ENCODE measurements around the gene ZCCHC7.
"Not testable (repeated sequence)": the region's sequence is repeated elsewhere in the genome, so short reads cannot be mapped to it uniquely, and the experiment has no call there.

Gene ZCCHC7

DNA sequence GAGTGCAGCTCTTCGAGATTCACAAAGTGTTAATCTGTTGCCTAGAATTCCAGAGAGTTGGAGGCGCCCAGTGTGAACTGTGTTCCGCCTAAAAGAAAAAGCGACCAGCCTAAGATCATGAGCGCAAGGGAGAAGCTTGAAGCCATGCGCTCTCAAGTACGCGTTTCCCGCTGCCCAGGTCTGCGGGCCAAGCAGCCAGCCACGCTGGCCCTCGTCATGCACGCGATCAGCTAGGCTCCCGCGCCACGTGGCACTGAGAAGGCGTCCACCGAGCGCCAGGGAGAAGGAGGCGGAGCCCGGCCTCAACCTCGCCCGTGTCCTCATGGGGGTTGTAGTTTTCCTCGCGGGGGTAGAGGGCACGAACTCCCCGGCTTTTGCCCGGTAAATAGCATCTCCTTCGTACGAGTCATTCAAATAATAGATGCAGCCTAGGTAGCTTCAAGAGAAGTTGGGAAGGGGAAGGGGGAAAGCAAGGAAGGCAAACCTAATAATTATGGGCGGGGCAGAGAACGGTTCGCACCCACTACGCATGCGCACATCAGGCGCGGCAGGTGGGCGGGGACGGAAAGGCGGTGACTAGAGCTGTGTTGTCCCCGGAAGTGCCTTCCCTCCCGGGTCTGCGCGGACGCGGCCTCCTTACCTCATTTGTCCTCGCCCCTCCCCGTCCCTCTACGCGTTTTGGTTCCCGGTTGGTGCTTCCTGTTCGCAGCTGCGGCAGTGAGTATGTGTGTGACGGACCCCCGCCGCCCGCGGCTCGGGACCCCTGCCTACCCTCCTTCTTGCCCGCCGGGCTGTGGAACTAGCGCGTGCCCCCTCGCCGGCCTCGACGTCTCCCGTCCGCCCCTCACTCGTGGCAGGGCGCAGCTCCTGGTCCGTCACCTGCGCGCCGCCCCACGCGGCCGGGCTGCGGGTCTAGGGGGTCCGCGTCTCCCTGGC, at the start of gene ZCCHC7:
TSS of gene ZCCHC7 (plus strand) at position 668 of the 936 bp plus-strand sequence.
- peak; percentile 92 to 95 (median 94) for DNase-seq (ENCODE audit: low read depth in 4 of 4, low spot score in 1 of 4)

DNA sequence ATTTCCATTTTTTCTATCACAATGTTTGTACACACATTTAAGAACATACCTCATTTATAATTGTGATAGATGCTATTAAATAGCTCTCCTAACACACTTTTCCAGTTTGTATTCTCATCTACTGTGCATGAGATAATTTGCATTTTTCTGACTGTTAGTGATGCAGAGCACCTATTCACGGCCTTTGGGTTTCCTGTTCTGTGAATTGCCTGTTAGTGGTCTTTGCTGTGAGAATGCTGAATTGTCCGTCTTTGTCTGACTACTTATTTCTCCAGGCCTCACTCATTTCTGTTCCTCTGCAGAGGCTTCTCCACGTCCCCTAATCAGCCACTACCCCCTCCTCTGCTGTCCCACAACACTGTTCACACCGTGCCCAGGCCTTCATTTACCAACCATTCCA, 45.6 kb upstream of the ZCCHC7 start:
- not testable (repeated sequence) for DNase-seq (ENCODE audit: low read depth in 4 of 4, low spot score in 1 of 4)

DNA sequence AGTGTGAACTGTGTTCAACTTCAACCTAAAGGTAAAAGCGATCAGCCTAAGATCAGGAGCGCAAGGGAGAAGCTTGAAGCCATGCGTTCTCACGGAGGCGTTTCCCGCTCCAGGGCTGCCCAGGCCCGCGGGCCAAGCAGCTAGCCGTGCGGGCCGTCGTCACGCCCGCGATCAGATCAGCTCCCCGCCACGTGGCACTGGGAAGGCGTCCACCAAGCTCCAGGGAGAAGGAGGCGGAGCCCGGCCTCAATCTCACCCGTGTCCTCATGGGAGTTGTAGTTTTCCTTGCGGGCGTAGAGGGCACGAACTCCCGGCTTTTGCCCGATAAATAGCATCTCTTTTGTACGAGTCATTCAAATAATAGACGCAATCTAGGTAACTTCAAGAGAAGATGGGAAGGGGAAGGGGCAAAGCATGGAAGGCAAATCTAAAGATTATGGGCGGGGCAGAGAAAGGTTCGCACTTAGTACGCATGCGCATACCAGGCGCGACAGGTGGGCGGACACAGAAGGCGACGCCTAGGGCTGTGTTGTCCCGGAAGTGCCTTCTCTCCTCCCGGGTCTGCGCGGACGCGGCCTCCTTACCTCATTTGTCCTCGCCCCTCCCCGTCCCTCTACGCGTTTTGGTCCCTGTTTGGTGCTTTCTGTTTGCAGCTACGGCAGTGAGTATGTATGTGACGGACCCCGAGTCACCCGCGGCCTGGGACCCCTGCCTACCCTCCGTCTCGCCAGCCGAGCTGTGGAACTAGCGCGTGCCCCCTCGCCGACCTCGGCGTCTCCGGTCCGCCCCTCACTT, 40.8 kb upstream of the ZCCHC7 start:
- peak; percentile 70 to 86 (median 78) for DNase-seq (ENCODE audit: low read depth in 4 of 4, low spot score in 1 of 4)

DNA sequence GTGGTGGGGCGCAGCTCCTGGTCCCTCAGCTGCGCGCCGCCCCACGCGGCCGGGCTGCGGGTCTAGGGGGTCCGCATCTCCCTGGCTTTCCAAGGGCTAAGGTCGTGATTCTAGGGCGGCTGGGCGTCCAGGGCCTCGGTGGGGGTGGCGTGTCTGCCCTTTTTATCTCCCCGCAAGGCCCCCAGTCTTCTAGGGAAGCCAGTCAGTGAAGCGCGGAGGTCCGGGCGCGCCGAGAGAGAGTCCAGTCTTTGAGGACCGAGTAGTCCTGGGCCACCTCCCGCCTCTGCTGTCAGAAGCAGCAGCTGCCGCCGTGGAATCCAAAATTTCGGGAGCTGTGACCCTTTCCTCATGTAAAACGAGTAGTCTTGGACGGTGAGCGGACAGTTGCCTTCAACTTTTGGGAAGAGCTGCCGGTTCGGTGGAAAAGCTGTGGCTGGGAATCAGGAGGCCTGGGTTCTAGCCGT, 40.2 kb upstream of the ZCCHC7 start:
- DNase-seq (ENCODE audit: low read depth in 4 of 4, low spot score in 1 of 4), result not testable (repeated sequence)

DNA sequence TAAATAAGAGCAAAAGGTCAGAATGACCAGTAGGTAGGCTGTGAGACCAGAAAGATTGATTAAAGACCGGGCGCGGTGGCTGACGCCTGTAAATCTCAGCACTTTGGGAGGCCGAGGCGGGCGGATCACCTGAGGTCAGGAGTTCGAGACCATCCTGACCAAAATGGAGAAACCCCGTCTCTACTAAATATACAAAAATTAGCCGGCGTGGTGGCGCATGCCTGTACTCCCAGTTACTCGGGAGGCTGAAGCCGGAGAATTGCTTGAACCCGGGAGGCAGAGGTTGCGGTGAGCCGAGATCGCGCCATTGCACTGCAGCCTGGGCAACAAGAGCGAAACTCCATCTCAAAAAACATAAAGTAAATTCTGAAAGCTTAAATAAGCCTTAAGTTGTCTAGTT, 38.9 kb upstream of the ZCCHC7 start:
- not testable (repeated sequence) for DNase-seq (ENCODE audit: low read depth in 4 of 4, low spot score in 1 of 4)

DNA sequence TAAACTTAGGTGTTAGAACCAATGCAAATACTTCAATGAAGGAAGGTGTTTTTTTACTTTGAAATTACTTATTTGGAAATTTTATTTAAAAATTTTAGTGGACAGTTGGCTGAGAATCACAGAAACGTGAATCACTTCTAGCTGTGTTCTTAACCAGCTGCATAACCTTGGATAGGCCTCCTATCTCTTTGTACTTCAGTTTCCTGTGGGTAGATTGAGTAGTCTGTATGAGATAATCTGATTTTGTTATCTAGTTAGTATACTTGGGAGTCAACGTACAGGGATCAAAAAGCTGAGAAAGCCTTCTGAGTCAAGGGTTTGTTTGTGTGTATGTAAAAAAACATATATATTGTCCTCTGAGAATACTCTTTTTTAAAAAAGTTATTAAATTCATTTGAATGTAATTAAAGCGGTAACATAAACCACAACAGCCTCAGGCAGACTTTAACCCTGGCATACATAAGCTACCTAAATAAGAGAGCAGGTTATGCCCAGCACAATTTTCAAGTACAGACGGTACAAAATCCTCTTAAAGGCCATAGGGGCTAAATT, 38.1 kb upstream of the ZCCHC7 start:
- no peak for DNase-seq (ENCODE audit: low read depth in 4 of 4, low spot score in 1 of 4)

DNA sequence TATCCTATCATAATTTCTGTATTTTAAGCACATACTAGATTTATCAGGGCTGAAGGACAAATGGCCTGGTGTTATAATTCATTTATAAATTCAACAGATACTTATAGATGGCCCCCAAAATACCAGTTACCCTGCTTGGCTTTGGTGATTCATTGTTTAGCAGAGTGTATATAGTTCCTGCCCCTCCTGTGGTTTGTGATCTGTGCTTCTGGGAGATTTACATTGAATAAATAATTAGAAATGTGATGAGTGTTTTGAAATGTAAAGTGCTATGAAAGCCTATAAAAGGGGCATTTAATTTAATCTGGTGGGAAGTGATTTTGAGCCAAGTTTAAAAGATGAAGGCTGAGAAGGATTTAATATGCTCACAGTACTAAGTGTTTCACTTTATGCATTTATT, 36.7 kb upstream of the ZCCHC7 start:
- no peak for DNase-seq (ENCODE audit: low read depth in 4 of 4, low spot score in 1 of 4)

DNA sequence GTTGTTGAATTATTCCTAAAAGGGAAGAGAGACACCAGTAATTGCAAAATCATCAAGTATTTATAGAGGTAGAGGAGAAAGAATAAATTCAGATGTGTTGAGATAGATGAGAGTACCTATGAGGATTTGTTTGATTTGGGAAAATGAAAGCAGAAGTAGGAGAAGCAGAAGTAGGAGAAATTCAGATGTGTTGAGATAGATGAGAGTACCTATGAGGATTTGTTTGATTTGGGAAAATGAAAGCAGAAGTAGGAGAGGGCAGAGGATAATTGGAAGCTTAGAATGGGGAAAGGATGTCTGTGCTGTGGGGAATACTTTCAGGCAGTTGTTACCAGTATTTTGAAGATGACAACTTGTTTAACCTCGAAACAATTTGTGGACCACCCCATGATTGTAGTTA, 35.1 kb upstream of the ZCCHC7 start:
- DNase-seq (ENCODE audit: low read depth in 4 of 4, low spot score in 1 of 4), result no peak

DNA sequence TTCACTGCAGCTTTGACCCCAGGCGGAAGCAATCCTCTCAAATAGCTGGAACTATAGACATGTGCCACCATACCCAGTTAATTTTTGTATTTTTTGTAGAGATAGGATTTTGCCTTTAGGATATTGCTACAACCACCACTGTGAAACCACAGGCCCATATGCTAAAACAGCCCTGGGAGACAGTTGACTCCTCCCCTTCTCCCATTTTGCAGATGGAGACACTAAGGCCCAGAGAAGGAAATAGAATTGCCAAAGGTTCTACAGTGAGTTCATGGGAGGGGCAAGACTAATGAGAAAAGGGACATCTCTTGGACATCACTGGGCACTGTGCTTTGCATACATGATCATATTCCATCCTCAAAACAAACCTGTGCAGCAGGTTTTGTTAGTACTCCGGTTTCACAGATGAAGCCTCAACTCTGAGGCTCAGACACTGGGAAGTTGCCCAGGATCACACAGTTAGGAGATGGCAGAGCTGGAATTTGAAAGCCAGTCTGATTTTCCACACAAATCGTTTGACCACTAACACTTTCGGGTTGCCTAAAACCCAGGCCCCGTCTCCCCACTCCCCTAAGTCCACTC, 27.6 kb upstream of the ZCCHC7 start:
- DNase-seq (ENCODE audit: low read depth in 4 of 4, low spot score in 1 of 4), result not testable (repeated sequence)

DNA sequence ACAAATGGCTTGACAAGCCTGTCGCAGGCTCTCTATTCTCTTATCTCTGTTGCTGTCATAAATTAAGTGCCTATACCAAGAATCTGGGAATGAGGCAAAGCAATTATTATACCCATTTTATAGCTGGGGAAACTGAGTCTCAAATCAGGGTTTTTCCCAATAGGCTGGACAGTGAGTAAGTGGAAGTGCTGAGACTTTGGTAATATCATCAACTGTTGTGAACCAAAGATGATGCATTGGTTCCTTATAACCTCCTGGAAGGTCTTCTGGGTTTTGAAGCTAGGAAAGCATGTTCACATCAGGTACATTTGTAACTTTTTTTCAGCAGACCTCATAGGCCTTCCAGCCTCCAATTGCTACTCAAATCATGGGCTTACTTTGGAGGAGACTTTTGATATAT, 25.6 kb upstream of the ZCCHC7 start:
- DNase-seq (ENCODE audit: low read depth in 4 of 4, low spot score in 1 of 4), result no peak

DNA sequence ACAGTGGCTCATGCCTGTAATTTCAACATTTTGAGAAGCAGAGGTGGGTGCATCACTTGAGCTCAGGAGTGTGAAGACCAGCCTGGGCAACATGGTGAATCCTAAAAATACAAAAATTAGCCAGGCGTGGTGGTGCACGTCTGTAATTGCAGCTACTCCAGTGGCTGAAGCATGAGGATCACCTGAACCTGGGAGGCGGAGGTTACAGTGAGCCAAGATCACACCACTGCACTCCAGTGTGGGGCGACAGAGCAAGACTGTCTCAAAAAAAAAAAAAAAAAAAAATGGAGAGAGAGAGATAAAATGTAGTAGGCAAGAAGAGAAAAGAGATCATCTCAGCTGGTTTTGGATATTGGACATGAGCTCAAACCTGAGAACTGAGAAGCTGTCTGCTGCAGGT, 23.7 kb upstream of the ZCCHC7 start:
- DNase-seq (ENCODE audit: low read depth in 4 of 4, low spot score in 1 of 4), result no peak

DNA sequence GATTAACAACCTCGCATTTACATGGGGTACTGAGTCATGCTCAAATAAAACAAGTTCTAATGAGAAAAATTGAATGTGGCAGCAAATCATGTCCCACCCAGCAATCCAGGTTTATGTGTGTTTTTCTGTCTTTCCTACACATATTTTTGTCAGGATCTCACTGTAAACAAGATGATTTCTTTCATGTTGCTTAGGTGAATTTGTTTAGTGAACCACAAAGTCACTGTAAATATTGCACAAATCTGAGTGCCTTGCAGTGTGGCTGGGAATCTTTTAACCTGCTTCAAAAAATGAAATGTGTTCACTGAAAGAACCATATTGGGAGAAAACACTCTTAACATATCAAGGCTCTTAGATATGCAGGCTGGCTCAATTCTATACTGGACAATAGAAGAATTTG, 23.1 kb upstream of the ZCCHC7 start:
- DNase-seq (ENCODE audit: low read depth in 4 of 4, low spot score in 1 of 4), result no peak

DNA sequence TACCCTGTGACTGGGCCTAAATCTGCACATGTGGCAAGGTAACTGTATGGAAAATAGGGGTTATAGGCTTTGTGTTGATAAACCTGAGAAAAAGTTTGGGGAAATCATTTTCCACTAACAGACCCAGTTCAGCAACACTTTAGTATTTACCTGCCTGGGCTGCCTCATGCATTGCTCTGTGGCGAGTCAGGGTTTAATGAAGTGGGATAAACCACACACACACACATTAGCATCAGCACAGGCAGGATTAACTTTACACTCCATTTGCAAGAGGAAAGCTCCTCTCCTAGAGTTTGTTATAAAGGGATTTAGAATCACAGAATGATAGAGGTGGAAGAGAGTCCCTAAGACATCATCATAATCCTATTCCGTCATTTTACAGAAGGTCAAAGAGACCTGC, 20.0 kb upstream of the ZCCHC7 start:
- no peak for DNase-seq (ENCODE audit: low read depth in 4 of 4, low spot score in 1 of 4)

DNA sequence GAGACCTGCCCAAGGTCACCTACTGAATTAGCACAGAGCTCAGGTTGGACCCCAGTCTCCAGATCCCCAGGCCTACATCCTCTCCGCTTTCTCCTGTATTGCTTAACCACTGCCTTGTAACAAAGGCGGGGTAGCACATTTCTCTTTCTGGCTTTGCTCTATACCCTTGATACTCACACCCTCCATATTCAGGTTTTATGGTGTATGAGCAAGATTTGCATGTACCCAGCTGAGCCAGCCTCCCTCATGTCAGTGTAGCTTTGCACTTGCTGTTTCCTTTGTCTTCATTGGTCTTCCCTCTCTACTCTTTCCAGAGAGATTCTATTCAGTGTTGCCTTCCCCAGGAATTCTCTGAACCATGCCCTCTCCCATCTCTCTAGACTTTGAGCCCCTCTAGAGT, 19.6 kb upstream of the ZCCHC7 start:
- no peak for DNase-seq (ENCODE audit: low read depth in 4 of 4, low spot score in 1 of 4)

DNA sequence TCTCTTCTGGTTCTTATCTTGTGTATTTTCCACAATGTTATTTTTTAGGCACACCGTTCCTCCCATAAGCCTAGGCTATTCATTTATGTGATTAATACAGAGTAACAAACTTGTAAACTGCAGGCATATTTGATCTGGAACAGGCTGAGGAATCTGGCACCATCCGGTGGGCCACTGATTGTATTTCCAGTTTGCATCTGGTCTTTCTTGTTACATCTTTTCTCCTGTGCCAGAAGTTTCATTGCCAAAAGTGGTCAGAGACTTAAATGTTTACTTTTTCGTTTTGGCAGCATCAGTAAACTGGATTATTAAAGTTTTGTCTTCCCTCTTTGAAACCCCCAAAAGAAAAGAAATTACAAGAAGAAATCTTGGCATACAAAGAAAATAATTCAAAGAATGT, 17.9 kb upstream of the ZCCHC7 start:
- DNase-seq (ENCODE audit: low read depth in 4 of 4, low spot score in 1 of 4), result no peak

DNA sequence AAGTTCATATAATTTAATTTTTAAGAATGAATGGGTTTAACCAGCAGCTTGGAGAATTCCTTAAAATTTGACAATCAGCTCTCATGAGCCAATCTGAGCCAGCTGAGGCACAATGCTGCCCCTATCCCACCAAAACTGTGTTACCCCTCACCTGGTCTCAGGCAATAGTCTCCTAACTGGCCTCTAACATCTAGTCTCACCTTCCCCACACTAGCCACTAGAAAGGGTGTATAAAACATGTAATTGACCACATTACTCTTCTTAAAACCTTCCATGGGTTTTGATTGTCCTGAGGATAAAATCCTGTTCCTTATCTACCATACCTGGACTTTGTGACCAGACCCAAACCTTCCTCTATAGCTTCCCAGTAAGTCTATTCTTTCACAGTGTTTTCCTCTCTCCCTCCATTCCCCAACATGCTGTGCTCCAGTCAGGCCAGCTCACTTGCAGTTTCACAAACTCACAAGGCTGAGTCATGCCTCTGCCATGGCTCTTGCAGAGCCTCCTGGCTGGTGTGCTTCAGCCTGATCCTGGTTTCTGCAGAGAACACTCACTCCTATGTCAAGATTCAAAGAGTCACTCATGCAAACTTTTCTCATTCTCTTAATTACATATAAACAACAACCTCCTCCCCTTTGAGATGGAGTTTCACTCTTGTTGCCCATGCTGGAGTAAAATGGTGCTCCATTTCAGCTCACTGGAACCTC, 16.0 kb upstream of the ZCCHC7 start:
- DNase-seq (ENCODE audit: low read depth in 4 of 4, low spot score in 1 of 4), result peak in 1 of 4 experiments; percentile 5

DNA sequence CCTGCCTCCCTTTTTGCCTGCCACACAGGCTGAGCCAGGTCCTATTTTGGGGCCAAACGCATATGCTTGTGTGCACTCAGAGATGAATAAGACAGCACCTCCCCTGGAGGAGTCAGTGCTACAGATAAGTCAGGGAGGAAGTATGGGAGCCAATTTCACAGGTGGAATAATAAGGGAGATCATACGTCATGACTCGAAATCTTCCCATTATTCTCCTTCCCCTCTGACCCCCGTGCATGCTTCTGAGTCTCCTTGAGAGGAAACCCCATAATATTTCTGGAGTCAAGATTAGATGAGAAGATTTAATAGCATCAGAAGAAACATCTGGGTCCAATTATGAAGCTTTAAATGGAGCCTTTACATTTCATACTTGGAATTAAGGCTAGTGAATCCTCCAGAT, 15.1 kb upstream of the ZCCHC7 start:
- no peak for DNase-seq (ENCODE audit: low read depth in 4 of 4, low spot score in 1 of 4)

DNA sequence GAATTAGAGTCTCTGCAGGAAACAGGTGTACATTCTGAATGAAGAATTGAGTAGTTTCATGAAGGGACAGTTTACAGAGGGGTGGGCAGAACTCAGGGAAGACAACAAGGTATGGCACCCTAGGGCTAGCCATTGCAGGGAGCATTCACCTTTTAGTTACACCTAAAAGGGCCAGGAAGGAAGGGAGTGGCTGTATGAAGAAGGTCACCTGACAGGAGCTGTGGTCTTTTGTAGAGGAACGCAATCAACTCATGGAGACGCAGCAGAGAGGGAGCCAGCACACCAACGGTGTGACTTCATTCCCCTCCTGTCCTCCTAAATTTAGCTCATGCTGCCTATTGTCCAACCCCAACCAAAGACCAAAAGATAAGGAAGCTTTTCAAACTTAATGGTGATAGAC, 12.7 kb upstream of the ZCCHC7 start:
- DNase-seq (ENCODE audit: low read depth in 4 of 4, low spot score in 1 of 4), result no peak

DNA sequence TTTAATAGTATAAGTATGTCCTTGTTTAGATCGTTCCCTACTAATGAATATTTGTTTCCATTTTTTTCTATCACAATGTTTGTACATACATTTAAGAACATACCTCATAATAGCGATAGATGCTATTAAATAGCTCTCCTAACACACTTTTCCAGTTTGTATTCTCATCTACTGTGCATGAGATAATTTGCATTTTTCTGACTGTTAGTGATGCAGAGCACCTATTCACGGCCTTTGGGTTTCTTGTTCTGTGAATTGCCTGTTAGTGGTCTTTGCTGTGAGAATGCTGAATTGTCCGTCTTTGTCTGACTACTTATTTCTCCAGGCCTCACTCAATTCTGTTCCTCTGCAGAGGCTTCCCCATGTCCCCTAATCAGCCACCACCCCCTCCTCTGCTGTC, 5.9 kb upstream of the ZCCHC7 start:
- DNase-seq (ENCODE audit: low read depth in 4 of 4, low spot score in 1 of 4), result not testable (repeated sequence)

DNA sequence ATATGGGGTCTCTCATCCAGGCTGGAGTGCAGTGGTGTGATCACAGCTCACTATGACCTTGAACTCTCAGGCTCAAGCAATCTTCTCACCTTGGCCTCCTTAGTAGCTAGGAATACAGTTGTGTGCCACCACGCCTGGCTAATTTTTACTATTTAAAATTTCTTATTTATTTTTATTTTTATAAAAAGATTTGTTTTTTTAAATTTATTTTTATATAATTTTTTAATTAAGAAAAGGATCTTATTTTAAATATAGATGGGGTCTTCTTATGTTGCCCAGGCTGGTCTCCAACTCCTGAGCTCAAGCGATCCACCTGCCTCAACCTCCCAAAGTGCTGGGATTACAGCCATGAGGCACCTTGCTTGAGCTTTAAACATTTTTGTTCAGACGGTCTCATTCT, 2.4 kb upstream of the ZCCHC7 start:
- no peak for DNase-seq (ENCODE audit: low read depth in 4 of 4, low spot score in 1 of 4)

DNA sequence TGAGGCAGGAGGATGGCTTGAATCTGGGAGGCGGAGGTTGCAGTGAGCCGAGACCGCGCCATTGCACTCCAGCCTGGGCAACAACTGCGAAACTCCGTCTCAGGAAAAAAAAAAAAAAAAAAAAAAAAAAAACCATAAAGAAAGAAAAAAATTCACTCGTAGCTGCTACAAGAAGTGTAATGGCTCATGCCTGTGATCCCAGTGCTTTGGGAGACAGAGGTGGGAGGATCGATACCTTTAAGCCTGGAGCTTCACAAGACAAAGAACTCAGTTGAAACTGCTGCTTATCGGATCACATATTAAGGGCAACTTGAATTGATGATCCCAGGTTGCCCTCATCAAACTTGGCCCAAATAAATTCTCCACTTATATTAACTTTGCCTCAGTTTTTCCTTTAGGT, 1.0 kb upstream of the ZCCHC7 start:
- DNase-seq (ENCODE audit: low read depth in 4 of 4, low spot score in 1 of 4), result no peak

Measured in stimulated activated CD4-positive, alpha-beta T cell treated with anti-CD3 and anti-CD28 coated beads, Interleukin-1b, Interleukin-23, amount 100 ng/mL, for 24 hours (primary cell).